ENCODE data around the gene SACM1L. TPM values are rescaled to one million over a fixed set of nuclear protein-coding genes. Genes with fewer than 3 reads are reported as not detected.
"Not testable (repeated sequence)": the region's sequence is repeated elsewhere in the genome, so short reads cannot be mapped to it uniquely, and the experiment has no call there.

SACM1L gene
- total RNA-seq, 1 experiment from 2014 or later = 31.6 TPM

DNA sequence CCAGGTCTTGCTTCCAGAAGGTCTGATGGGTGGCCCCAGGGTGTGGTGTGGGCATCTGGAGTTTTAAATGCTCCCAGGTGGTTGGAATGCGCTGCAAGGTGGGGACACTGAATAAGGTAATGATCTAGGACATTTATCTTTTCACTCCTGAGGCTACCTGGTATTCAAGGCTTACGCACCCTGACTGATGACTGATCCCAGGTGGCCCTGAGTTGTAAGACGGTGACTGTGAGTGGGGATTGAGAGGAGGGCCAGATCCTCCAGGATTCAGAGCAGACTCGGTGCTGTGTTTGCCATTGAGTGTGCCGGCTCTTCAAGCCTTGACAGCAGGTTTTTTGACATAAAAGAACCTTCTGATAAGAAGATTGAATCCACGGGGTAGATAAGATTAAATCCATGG is 66.9 kb downstream of the SACM1L start:
- ChIA-PET CTCF (no interaction called here), POLR2A (no interaction called here)
- BruUV-seq (replicated peaks) = no TSS peak
- no peak overlapping the region for H3K4me3 ChIP-seq (ENCODE audit: low read depth in 2 of 2, low read length in 2 of 2)
- no peaks in the 10 kb centered on the region for H3K36me3 ChIP-seq (ENCODE audit: control insufficient read depth, insufficient read depth, low read length)
- H3K4me1 ChIP-seq (ENCODE audit: control insufficient read depth, insufficient read depth, low read length) = no peaks in the 10 kb centered on the region
- intact Hi-C loops (cut with micrococcal nuclease; ENCODE audit: unreplicated experiment) = no loop called here
- DNase-seq (ENCODE audit: low read depth, low spot score) (no peak), ATAC-seq (no peak)
- no peak overlapping the region for H3K27ac ChIP-seq (ENCODE audit: low read length)
- TF ChIP-seq, protein P1, sequence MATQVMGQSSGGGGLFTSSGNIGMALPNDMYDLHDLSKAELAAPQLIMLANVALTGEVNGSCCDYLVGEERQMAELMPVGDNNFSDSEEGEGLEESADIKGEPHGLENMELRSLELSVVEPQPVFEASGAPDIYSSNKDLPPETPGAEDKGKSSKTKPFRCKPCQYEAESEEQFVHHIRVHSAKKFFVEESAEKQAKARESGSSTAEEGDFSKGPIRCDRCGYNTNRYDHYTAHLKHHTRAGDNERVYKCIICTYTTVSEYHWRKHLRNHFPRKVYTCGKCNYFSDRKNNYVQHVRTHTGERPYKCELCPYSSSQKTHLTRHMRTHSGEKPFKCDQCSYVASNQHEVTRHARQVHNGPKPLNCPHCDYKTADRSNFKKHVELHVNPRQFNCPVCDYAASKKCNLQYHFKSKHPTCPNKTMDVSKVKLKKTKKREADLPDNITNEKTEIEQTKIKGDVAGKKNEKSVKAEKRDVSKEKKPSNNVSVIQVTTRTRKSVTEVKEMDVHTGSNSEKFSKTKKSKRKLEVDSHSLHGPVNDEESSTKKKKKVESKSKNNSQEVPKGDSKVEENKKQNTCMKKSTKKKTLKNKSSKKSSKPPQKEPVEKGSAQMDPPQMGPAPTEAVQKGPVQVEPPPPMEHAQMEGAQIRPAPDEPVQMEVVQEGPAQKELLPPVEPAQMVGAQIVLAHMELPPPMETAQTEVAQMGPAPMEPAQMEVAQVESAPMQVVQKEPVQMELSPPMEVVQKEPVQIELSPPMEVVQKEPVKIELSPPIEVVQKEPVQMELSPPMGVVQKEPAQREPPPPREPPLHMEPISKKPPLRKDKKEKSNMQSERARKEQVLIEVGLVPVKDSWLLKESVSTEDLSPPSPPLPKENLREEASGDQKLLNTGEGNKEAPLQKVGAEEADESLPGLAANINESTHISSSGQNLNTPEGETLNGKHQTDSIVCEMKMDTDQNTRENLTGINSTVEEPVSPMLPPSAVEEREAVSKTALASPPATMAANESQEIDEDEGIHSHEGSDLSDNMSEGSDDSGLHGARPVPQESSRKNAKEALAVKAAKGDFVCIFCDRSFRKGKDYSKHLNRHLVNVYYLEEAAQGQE (IDR thresholded peaks at IDR 0.05; ENCODE audit: insufficient read depth in 1 of 2, low read depth in 2 of 2, low read length in 1 of 2) = no peak
- TF ChIP-seq, protein P2, sequence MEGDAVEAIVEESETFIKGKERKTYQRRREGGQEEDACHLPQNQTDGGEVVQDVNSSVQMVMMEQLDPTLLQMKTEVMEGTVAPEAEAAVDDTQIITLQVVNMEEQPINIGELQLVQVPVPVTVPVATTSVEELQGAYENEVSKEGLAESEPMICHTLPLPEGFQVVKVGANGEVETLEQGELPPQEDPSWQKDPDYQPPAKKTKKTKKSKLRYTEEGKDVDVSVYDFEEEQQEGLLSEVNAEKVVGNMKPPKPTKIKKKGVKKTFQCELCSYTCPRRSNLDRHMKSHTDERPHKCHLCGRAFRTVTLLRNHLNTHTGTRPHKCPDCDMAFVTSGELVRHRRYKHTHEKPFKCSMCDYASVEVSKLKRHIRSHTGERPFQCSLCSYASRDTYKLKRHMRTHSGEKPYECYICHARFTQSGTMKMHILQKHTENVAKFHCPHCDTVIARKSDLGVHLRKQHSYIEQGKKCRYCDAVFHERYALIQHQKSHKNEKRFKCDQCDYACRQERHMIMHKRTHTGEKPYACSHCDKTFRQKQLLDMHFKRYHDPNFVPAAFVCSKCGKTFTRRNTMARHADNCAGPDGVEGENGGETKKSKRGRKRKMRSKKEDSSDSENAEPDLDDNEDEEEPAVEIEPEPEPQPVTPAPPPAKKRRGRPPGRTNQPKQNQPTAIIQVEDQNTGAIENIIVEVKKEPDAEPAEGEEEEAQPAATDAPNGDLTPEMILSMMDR (IDR thresholded peaks at IDR 0.05) = no peak
- H3K27me3 ChIP-seq (ENCODE audit: control insufficient read depth, insufficient read depth, low read length) = no peaks in the 10 kb centered on the region
- no peaks in the 10 kb centered on the region for H3K9me3 ChIP-seq (ENCODE audit: control insufficient read depth, insufficient read depth, low read depth, low read length)
- in situ Hi-C loops (cut with HindIII; ENCODE audit: low pct_unique_long_range_greater_than_20kb, low sequenced_read_pairs) = no loop called here

DNA sequence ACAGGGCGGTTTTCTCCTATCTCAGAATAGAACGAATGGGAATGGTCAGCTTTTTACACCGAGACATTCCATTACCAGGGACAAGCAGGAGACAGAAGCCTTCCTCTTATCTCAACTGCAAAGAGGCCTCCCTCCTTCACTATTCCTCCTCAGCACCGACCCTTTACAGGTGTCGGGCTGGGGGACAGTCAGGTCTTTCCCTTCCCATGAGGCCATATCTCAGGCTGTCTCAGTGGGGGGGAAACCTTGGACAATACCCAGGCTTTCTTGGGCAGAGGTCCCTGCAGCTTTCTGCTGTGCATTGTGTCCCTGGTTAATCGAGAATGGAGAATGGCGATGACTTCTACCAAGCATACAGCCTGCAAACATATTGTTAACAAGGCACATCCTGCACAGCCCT is 67.9 kb downstream of the SACM1L start:
- CTCF ChIA-PET; BruUV-seq (replicated peaks): not testable (repeated sequence)

DNA sequence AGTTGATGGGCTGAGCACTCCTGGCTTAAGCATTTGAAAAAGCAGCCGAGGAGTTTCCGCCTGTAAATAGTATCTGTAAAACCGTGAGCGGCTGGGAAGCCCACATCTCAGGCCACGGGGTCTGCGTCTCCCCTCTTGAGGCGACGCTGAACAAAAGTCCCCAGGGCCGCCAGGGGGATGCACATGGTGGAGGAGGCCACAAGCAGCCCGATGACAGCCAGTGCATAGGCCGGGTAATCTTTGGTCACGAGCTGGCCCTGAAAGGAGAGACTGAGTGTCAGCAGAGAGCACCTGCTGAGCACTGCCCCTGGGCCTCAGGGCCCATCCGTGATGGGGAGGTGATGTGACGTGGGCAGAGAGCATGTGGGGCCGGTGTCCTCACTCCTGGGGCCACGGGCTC is 69.7 kb downstream of the SACM1L start:
- H3K27me3 ChIP-seq (ENCODE audit: control insufficient read depth, insufficient read depth, low read length) = no peaks in the 10 kb centered on the region
- intact Hi-C loops (cut with micrococcal nuclease; ENCODE audit: unreplicated experiment) (no loop called here), in situ Hi-C loops (cut with HindIII; ENCODE audit: low pct_unique_long_range_greater_than_20kb, low sequenced_read_pairs) (no loop called here)
- DNase-seq (ENCODE audit: low read depth, low spot score) = no peak
- no peak overlapping the region for H3K4me3 ChIP-seq (ENCODE audit: low read depth in 2 of 2, low read length in 2 of 2)
- no peak for TF ChIP-seq TCF7L2 (IDR thresholded peaks at IDR 0.05; ENCODE audit: low read depth, low read length)
- TF ChIP-seq, protein P1 (IDR thresholded peaks at IDR 0.05; ENCODE audit: insufficient read depth in 1 of 2, low read depth in 2 of 2, low read length in 1 of 2) = no peak
- TF ChIP-seq, protein P2 (IDR thresholded peaks at IDR 0.05) = no peak
- TF ChIP-seq SIN3A (IDR thresholded peaks at IDR 0.05; ENCODE audit: borderline replicate concordance, insufficient read depth, low read depth, low read length) = no peak
- no peak for TF ChIP-seq POLR2AphosphoS5 (IDR thresholded peaks at IDR 0.05; ENCODE audit: low read depth, low read length)
- no peaks in the 10 kb centered on the region for H3K9me3 ChIP-seq (ENCODE audit: control insufficient read depth, insufficient read depth, low read depth, low read length)
- ATAC-seq = no peak
- no TSS peak for BruUV-seq (replicated peaks)
- no peaks in the 10 kb centered on the region for H3K4me1 ChIP-seq (ENCODE audit: control insufficient read depth, insufficient read depth, low read length)
- H3K27ac ChIP-seq (ENCODE audit: low read length) = no peak overlapping the region
- ChIA-PET CTCF (interaction anchor here (0.6 kb wide), 1 partner anchor 247 kb away, joined by 3 read pairs; no protein-coding TSS in a partner anchor), POLR2A (no interaction called here)
- H3K36me3 ChIP-seq (ENCODE audit: control insufficient read depth, insufficient read depth, low read length) = no peaks in the 10 kb centered on the region

More for the DNA sequence above, 67.9 kb downstream of the SACM1L start:
- H3K9me3 ChIP-seq (ENCODE audit: control insufficient read depth, insufficient read depth, low read depth, low read length); in situ Hi-C loops (cut with HindIII; ENCODE audit: low pct_unique_long_range_greater_than_20kb, low sequenced_read_pairs); DNase-seq (ENCODE audit: low read depth, low spot score); H3K27me3 ChIP-seq (ENCODE audit: control insufficient read depth, insufficient read depth, low read length); H3K36me3 ChIP-seq (ENCODE audit: control insufficient read depth, insufficient read depth, low read length); ATAC-seq; intact Hi-C loops (cut with micrococcal nuclease; ENCODE audit: unreplicated experiment); H3K4me3 ChIP-seq (ENCODE audit: low read depth in 2 of 2, low read length in 2 of 2); H3K27ac ChIP-seq (ENCODE audit: low read length); POLR2A ChIA-PET; H3K4me1 ChIP-seq (ENCODE audit: control insufficient read depth, insufficient read depth, low read length): not testable (repeated sequence)

Data from Panc1 (cell line).